Bronchial epithelial cell (primary cell): ENCODE data around the gene KBTBD2. TPM values are rescaled to one million over a fixed set of nuclear protein-coding genes. Genes with fewer than 3 reads are reported as not detected.
"Not testable (repeated sequence)": the region's sequence is repeated elsewhere in the genome, so short reads cannot be mapped to it uniquely, and the experiment has no call there.

ENCODE experiments used
- DNase-seq: peaks from one replicate; pipeline ENCODE4 v3.0.0-alpha.2; 2010; ENCODE audit warnings: low read depth
- FAIRE-seq: peaks from 2 replicates; lab custom pipeline; 2011; peaks lifted over from hg19 to GRCh38; lab: Jason Lieb, UNC
- H3K27me3 ChIP-seq: 2 replicates; pipeline ENCODE4 v1.5.1; 2011; ENCODE audit warnings: low read length; ENCODE audit not compliant: control insufficient read depth, insufficient read depth
- H3K36me3 ChIP-seq: 2 replicates; pipeline ENCODE4 v1.5.1; 2011; ENCODE audit warnings: low read length; ENCODE audit not compliant: control insufficient read depth, insufficient read depth
- H3K4me3 ChIP-seq: 2 replicates; pipeline ENCODE4 v1.5.1; 2011; ENCODE audit warnings: mild to moderate bottlenecking, low read depth, low read length, control low read depth
- total RNA-seq: library from RNA; depleted of rRNA; stranded (reverse); fragments of >200 nt; gene quantifications from 2 replicates; pipeline ENCODE4 v1.2.1, GENCODE V29; 2014
- TF ChIP-seq, protein P1 (sequence below): IDR thresholded peaks from 2 replicates; pipeline ENCODE4 v1.5.1; 2011; ENCODE audit warnings: mild to moderate bottlenecking, moderate library complexity, low read length, control low read depth, inconsistent platforms; ENCODE audit not compliant: insufficient read depth, severe bottlenecking

KBTBD2 gene
- total RNA-seq, 1 donor from 2014 or later: 47.7 TPM

DNA sequence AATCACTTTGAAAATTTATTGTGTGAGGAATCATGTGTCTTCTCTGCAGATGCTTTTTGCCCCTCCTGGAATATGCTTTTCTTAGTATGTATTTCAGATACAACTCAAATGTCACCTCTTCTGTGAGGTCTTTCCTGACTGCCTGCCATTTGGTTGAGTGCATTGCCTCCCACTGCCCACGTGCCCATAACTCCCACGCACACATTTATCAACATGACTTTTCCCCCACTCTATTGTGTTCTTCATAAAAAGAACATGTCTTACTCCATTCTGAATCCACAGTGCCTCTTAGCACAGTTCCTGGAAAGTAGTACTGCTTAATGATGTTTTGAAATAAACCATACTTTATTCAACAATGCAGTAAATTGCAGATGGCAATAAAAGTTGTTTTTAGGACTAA lies 42.9 kb downstream of the KBTBD2 start:
- not testable (repeated sequence) for H3K36me3 ChIP-seq, DNase-seq, FAIRE-seq, H3K4me3 ChIP-seq, H3K27me3 ChIP-seq

DNA sequence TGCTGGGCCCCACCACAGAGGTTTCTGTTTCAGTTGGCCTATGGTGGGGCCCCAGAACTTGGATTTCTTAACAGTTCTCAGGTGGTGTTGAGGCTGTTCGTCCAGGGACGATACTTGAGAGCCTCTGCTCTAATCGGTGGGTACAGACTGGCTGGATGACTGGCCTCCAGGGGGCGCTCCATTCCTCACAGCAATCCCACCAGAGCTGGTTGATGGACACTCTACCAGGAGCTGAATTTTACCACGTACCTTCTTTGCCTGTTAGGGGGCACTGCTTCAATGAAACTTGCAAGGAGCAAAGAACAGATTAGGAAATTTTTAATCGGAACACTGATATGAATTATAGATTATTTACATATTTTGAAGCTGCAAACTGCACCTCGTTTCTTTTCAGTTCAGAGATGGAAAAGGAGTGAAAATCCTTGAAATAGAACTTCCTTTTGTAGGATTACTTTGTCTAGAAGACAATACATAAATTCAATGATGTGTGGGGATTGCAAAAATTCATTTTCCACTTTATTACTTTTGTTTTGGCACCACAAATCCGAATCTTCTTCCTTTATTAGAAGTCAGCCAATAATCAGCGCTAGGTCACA lies 44.8 kb downstream of the KBTBD2 start:
- no peaks in the 10 kb centered on the region for H3K27me3 ChIP-seq
- FAIRE-seq (no peak), DNase-seq (peak; percentile 69)
- TF ChIP-seq, protein P1, sequence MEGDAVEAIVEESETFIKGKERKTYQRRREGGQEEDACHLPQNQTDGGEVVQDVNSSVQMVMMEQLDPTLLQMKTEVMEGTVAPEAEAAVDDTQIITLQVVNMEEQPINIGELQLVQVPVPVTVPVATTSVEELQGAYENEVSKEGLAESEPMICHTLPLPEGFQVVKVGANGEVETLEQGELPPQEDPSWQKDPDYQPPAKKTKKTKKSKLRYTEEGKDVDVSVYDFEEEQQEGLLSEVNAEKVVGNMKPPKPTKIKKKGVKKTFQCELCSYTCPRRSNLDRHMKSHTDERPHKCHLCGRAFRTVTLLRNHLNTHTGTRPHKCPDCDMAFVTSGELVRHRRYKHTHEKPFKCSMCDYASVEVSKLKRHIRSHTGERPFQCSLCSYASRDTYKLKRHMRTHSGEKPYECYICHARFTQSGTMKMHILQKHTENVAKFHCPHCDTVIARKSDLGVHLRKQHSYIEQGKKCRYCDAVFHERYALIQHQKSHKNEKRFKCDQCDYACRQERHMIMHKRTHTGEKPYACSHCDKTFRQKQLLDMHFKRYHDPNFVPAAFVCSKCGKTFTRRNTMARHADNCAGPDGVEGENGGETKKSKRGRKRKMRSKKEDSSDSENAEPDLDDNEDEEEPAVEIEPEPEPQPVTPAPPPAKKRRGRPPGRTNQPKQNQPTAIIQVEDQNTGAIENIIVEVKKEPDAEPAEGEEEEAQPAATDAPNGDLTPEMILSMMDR: peak; percentile 79
- H3K4me3 ChIP-seq: no peak overlapping the region
- H3K36me3 ChIP-seq: no peaks in the 10 kb centered on the region

DNA sequence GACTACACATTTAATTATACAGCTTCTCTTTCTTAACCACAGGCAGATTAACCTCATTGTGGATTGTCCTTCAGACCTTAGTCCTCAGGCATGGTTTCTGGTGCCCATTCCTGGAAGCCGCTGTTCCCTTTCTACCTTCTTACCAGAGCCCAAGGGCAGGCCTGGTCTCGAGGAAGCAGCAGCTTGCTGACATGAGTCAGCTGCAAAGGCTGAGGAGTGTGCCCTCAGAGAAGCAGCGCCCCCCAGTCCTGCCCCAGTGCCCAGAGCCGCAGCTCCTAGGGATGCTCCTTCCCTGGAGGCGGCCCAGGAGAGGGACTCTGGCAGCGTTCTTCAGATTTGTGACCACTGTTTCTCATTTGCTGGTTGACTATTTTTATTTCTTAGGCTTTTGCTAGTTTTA lies 46.8 kb downstream of the KBTBD2 start:
- FAIRE-seq, H3K27me3 ChIP-seq, H3K4me3 ChIP-seq, H3K36me3 ChIP-seq: not testable (repeated sequence)
- DNase-seq: peak; percentile 8

DNA sequence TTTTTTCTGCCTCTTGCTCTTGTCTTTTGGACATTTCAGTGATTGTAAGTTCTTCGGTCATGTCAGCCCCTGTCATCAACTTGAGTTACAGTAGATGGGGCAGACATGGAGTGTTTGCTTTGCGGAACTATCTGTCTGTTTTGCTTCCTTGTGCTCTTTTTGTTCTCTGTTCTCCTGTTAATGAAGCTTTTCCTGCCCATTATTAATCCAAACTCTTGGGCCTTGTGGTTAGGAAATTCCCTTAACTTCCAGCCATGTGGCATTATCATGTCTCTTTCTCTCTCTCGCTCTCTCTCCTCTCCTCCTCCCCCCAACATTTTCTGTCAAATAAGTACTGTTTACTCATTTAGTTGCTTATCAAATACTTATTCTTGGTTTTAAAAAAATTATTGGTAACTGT lies 47.8 kb downstream of the KBTBD2 start:
- not testable (repeated sequence) for DNase-seq, H3K27me3 ChIP-seq, H3K36me3 ChIP-seq, FAIRE-seq, H3K4me3 ChIP-seq

DNA sequence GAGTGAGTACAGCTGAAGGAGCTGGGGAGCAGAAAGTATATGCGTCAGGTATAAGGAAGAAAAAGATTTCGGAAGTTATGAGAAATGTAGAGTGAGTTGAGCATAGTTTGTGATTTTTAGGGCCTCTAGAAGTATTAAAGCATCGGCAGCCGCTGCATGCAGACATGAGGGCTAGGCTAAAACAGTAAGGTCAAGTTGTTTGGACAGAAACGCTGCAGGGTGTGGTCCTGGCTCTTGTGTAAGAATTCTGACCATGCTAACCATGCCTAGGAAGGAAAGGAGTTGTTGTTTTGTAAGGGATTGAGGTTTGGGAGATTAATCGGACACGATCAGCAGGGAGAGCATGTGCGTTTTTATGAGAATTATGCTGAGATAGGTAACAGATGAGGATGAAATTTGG lies 51.7 kb downstream of the KBTBD2 start:
- not testable (repeated sequence) for H3K4me3 ChIP-seq, H3K36me3 ChIP-seq, H3K27me3 ChIP-seq, DNase-seq, FAIRE-seq

DNA sequence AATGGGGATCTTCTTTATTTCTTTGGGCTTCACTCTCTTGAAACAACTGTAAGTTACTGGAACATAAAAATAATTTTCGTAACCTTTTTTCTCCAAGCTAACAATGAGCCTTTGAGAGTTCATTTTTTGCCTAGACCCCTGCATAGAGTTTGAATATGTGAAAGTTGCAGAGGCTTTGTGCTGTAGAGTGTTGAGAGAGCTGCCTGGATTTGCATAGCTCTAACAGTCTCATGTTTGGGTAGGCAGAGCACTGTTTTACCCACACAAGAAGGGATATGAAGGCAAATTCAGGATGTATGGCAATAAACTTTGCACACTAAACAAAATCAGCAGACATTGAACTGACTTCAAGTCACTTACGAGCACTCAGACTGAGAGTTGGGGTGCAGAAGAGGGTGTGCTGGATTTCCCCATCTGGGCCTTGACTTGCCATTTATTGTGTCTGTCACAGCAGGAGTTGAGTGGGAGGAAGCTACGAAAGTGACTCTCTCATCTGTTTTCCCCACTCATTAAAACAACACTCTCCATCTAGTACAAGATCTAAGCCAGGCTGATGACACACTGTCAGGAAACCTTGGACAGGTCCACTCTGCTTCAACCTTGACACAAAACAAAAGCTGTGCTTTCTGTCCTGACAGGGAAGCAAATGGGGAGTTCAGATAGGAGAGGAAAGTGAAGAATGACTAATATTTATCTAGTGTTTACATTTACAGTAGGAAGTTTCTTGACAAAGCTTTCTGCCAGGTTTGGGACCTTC lies 62.4 kb downstream of the KBTBD2 start:
- H3K27me3 ChIP-seq, H3K4me3 ChIP-seq, H3K36me3 ChIP-seq: not testable (repeated sequence)
- DNase-seq: peak; percentile 25
- FAIRE-seq: peak; percentile 43

Other genes with a start within 250 kb of the KBTBD2 start
- 468 and 571 TPM in 2 replicates for gene FKBP9, start 65.7 kb upstream of the KBTBD2 start, total RNA-seq
- 22.4 and 49.8 TPM in 2 replicates for gene NT5C3A, start 171.0 kb upstream of the KBTBD2 start, total RNA-seq
- gene RP9, start 217.6 kb upstream of the KBTBD2 start, total RNA-seq: 12.1 and 12.2 TPM in 2 replicates
- 4.2 and 4.5 TPM in 2 replicates for gene BBS9, start 237.8 kb upstream of the KBTBD2 start, total RNA-seq